Measurements from ENCODE around the gene GABBR2. TPM values are rescaled to one million over a fixed set of nuclear protein-coding genes. Genes with fewer than 3 reads are reported as not detected.
"Not testable (repeated sequence)": the region's sequence is repeated elsewhere in the genome, so short reads cannot be mapped to it uniquely, and the experiment has no call there.

GABBR2 gene
- total RNA-seq, 1 experiment from 2014 or later, result 3.8 TPM

GRCh38 chr9:98597236-98597771 lies 111.4 kb downstream of the GABBR2 start:
- no peaks in the 10 kb centered on the region for H3K9me3 ChIP-seq
- peak; percentile 33 for DNase-seq
- H3K4me3 ChIP-seq, result no peak overlapping the region
- no peaks in the 10 kb centered on the region for H3K36me3 ChIP-seq
- H3K27me3 ChIP-seq, result no peaks in the 10 kb centered on the region

- no peak for DNase-seq
- H3K4me3 ChIP-seq, result no peak overlapping the region
- H3K9me3 ChIP-seq, result no peaks in the 10 kb centered on the region
Observed at GRCh38 chr9:98596486-98596885, 112.2 kb downstream of the GABBR2 start.

GRCh38 chr9:98594546-98595160 lies 114.1 kb downstream of the GABBR2 start:
- H3K36me3 ChIP-seq, result no peaks in the 10 kb centered on the region
- no peaks in the 10 kb centered on the region for H3K27me3 ChIP-seq
- no peak for DNase-seq
- H3K9me3 ChIP-seq, result no peaks in the 10 kb centered on the region
- no peak overlapping the region for H3K4me3 ChIP-seq

More at GRCh38 chr9:98596486-98596885, 112.2 kb downstream of the GABBR2 start:
- Histone ChIP-seq H3K36me3 (no peaks in the 10 kb centered on the region), H3K27me3 (no peaks in the 10 kb centered on the region)

- H3K36me3 ChIP-seq, result no peaks in the 10 kb centered on the region
- no peaks in the 10 kb centered on the region for H3K27me3 ChIP-seq
- no peak for DNase-seq
- no peaks in the 10 kb centered on the region for H3K9me3 ChIP-seq
- H3K4me3 ChIP-seq, result no peak overlapping the region
Observed at GRCh38 chr9:98593354-98594253, 115.1 kb downstream of the GABBR2 start.

GRCh38 chr9:98591696-98592095 lies 117.0 kb downstream of the GABBR2 start:
- Histone ChIP-seq H3K9me3 (no peaks in the 10 kb centered on the region), H3K36me3 (no peaks in the 10 kb centered on the region), H3K4me3 (no peak overlapping the region), H3K27me3 (no peaks in the 10 kb centered on the region)
- no peak for DNase-seq

- no peak for DNase-seq
- no peaks in the 10 kb centered on the region for H3K27me3 ChIP-seq
- no peaks in the 10 kb centered on the region for H3K36me3 ChIP-seq
- H3K9me3 ChIP-seq, result no peaks in the 10 kb centered on the region
- H3K4me3 ChIP-seq, result no peak overlapping the region
Observed at GRCh38 chr9:98590101-98590500, 118.6 kb downstream of the GABBR2 start.

- Histone ChIP-seq H3K4me3 (no peak overlapping the region), H3K9me3 (no peaks in the 10 kb centered on the region), H3K27me3 (no peaks in the 10 kb centered on the region), H3K36me3 (no peaks in the 10 kb centered on the region)
- DNase-seq, result no peak
Observed at GRCh38 chr9:98589102-98589501, 119.6 kb downstream of the GABBR2 start.

GRCh38 chr9:98584853-98585438 lies 123.8 kb downstream of the GABBR2 start:
- H3K27me3 ChIP-seq, DNase-seq, H3K9me3 ChIP-seq, H3K36me3 ChIP-seq, H3K4me3 ChIP-seq: not testable (repeated sequence)

GRCh38 chr9:98584059-98584458 lies 124.7 kb downstream of the GABBR2 start:
- no peak overlapping the region for H3K4me3 ChIP-seq
- H3K9me3 ChIP-seq, result no peaks in the 10 kb centered on the region
- H3K36me3 ChIP-seq, result no peaks in the 10 kb centered on the region
- no peak for DNase-seq
- H3K27me3 ChIP-seq, result no peaks in the 10 kb centered on the region

GRCh38 chr9:98583417-98583816 lies 125.3 kb downstream of the GABBR2 start:
- no peaks in the 10 kb centered on the region for H3K9me3 ChIP-seq
- H3K36me3 ChIP-seq, result no peaks in the 10 kb centered on the region
- no peak overlapping the region for H3K4me3 ChIP-seq
- no peaks in the 10 kb centered on the region for H3K27me3 ChIP-seq
- DNase-seq, result no peak

- no peaks in the 10 kb centered on the region for H3K9me3 ChIP-seq
- no peaks in the 10 kb centered on the region for H3K27me3 ChIP-seq
- no peak overlapping the region for H3K4me3 ChIP-seq
- H3K36me3 ChIP-seq, result no peaks in the 10 kb centered on the region
- no peak for DNase-seq
Observed at GRCh38 chr9:98580956-98581355, 127.8 kb downstream of the GABBR2 start.

- no peaks in the 10 kb centered on the region for H3K27me3 ChIP-seq
- no peaks in the 10 kb centered on the region for H3K9me3 ChIP-seq
Observed at GRCh38 chr9:98579700-98580099, 129.0 kb downstream of the GABBR2 start.

GRCh38 chr9:98577446-98577845 lies 131.3 kb downstream of the GABBR2 start:
- no peaks in the 10 kb centered on the region for H3K9me3 ChIP-seq
- H3K4me3 ChIP-seq, result no peak overlapping the region
- no peaks in the 10 kb centered on the region for H3K27me3 ChIP-seq
- DNase-seq, result no peak
- H3K36me3 ChIP-seq, result no peaks in the 10 kb centered on the region

More at GRCh38 chr9:98579700-98580099, 129.0 kb downstream of the GABBR2 start:
- H3K36me3 ChIP-seq, result no peaks in the 10 kb centered on the region
- no peak for DNase-seq
- no peak overlapping the region for H3K4me3 ChIP-seq

GRCh38 chr9:98576859-98577258 lies 131.9 kb downstream of the GABBR2 start:
- Histone ChIP-seq H3K4me3 (no peak overlapping the region), H3K9me3 (no peaks in the 10 kb centered on the region), H3K36me3 (no peaks in the 10 kb centered on the region), H3K27me3 (no peaks in the 10 kb centered on the region)
- DNase-seq, result no peak

- Histone ChIP-seq H3K36me3 (no peaks in the 10 kb centered on the region), H3K9me3 (no peaks in the 10 kb centered on the region), H3K4me3 (no peak overlapping the region), H3K27me3 (no peaks in the 10 kb centered on the region)
- DNase-seq, result no peak
Observed at GRCh38 chr9:98576354-98576753, 132.4 kb downstream of the GABBR2 start.

- no peaks in the 10 kb centered on the region for H3K9me3 ChIP-seq
Observed at GRCh38 chr9:98575379-98576346, 133.1 kb downstream of the GABBR2 start.

More at GRCh38 chr9:98575379-98576346, 133.1 kb downstream of the GABBR2 start:
- H3K27me3 ChIP-seq, result no peaks in the 10 kb centered on the region
- H3K4me3 ChIP-seq, result no peak overlapping the region
- DNase-seq, result peak; percentile 41
- H3K36me3 ChIP-seq, result no peaks in the 10 kb centered on the region

Measured in MG63 (cell line).